ENCODE measurements around the gene BDNF. TPM values are rescaled to one million over a fixed set of nuclear protein-coding genes. Genes with fewer than 3 reads are reported as not detected.

The BDNF gene
- total and polyA plus RNA-seq, 2 donors (not counting 1 experiment from before 2014, with no cell fraction given), result not detected

DNA sequence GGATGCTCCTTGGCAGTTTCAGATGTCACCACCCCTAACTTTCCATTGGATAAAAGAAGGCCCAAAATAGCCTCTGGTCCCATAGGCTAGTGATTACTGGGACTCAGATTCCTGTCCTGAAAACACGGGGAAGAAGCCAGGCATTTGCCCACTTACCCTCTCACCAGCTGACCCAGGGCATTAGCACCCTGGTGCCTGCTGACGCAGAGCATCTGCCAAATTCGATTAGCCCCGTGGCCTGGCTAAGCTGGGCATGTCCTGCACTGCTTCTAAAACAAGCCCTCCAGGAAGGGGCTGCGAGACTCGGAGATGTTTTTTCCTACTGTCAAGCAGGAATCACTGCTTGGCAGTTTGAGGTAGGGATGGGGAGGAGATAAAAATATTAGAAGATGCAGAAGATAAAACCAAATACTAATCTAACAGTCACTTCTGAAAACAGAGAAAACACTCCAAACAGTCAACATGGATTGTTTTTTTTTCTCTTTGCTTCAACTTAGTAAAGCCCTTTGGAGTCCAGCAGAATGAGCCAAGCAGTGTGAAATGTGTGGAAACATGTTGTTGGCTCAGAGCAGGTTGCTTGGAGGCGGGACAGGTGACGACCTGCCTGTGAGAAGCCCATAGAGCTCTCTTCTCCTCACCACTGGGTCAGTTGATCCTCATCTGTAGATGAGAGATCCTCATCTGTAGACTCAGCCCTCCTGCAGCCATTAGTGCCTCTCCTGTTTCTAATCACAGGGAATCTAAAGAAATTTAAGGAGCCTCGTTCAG, 54.0 kb downstream of the BDNF start:
- no peak overlapping the region for H2AFZ ChIP-seq (ENCODE audit: insufficient read depth, low read depth, low read length, poor library complexity, severe bottlenecking)
- H3K27ac ChIP-seq (ENCODE audit: low read length in 2 of 2), result no peak overlapping the region
- no peaks in the 10 kb centered on the region for H3K4me1 ChIP-seq (ENCODE audit: control insufficient read depth in 2 of 2, insufficient read depth in 2 of 2, low read length in 2 of 2)
- no peak overlapping the region for H3K4me3 Mint-ChIP-seq
- POLR2A ChIA-PET, result no interaction called here
- intact Hi-C loops (cut with micrococcal nuclease), result no loop called here
- no peak overlapping the region for H3K4me3 ChIP-seq (ENCODE audit: control extremely low read depth in 1 of 5, extremely low read depth in 1 of 5, insufficient read depth in 1 of 5, low read depth in 2 of 5, low read length in 4 of 5)
- 83% methylated on average over 4 of the region's 9 CpGs for WGBS (ENCODE audit: insufficient coverage)
- CTCF ChIA-PET, result no interaction called here
- H3K36me3 ChIP-seq (replicated peaks in 1 of 2; ENCODE audit: control extremely low read depth in 1 of 2, control insufficient read depth in 1 of 2, extremely low read depth in 1 of 2, insufficient read depth in 2 of 2, low read length in 1 of 2), result no peaks in the 10 kb centered on the region
- no peaks in the 10 kb centered on the region for H3K79me2 ChIP-seq (ENCODE audit: control insufficient read depth, insufficient read depth, low read length)
- ATAC-seq (ENCODE audit: low read depth), result no peak
- H3K27me3 ChIP-seq (replicated peaks in 1 of 4; ENCODE audit: control extremely low read depth in 1 of 4, control insufficient read depth in 3 of 4, insufficient read depth in 4 of 4, low read length in 3 of 4), result no peaks in the 10 kb centered on the region
- no peak overlapping the region for H3K9ac ChIP-seq (ENCODE audit: low read length)
- no peaks in the 10 kb centered on the region for H4K20me1 ChIP-seq (ENCODE audit: control insufficient read depth, insufficient read depth, low read length, poor library complexity, severe bottlenecking)
- DNase-seq, result no peak
- TF ChIP-seq, protein P1, sequence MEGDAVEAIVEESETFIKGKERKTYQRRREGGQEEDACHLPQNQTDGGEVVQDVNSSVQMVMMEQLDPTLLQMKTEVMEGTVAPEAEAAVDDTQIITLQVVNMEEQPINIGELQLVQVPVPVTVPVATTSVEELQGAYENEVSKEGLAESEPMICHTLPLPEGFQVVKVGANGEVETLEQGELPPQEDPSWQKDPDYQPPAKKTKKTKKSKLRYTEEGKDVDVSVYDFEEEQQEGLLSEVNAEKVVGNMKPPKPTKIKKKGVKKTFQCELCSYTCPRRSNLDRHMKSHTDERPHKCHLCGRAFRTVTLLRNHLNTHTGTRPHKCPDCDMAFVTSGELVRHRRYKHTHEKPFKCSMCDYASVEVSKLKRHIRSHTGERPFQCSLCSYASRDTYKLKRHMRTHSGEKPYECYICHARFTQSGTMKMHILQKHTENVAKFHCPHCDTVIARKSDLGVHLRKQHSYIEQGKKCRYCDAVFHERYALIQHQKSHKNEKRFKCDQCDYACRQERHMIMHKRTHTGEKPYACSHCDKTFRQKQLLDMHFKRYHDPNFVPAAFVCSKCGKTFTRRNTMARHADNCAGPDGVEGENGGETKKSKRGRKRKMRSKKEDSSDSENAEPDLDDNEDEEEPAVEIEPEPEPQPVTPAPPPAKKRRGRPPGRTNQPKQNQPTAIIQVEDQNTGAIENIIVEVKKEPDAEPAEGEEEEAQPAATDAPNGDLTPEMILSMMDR (IDR thresholded peaks at IDR 0.05), result no peak
- no peak for TF ChIP-seq EZH2 (IDR thresholded peaks at IDR 0.05; ENCODE audit: borderline replicate concordance, insufficient read depth, low read depth, low read length, poor library complexity, severe bottlenecking)
- no peak overlapping the region for H3K4me2 ChIP-seq (replicated peaks; ENCODE audit: low read depth, low read length, poor library complexity, severe bottlenecking)
- H3K27me3 Mint-ChIP-seq, result no peaks in the 10 kb centered on the region
- H3K4me1 Mint-ChIP-seq, result no peaks in the 10 kb centered on the region
- no peak overlapping the region for H3K27ac Mint-ChIP-seq
- no peaks in the 10 kb centered on the region for H3K9me3 ChIP-seq (ENCODE audit: control extremely low read depth in 1 of 3, control insufficient read depth in 2 of 3, insufficient read depth in 1 of 3, low read length in 2 of 3)
- no peaks in the 10 kb centered on the region for H3K9me3 Mint-ChIP-seq (ENCODE audit: insufficient read depth)

DNA sequence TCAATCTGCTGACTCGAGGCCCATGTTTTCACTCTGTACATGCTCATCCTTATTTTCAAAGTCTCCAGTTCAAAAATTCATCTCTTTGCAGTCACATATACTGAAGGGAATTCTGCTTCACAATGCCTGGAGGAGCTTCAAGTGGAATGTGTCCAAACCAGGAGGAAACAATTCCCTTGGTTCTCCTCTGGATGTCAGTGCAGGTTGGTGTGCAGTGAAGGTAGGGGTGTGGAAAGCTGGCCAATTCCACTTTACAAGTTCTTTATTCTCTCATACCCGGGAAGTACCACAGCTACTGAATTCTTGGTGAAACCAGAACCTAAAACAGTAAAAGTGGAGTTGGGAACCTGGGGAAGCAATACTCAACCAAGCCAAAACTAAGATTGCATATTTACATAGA, 57.3 kb downstream of the BDNF start:
- Histone ChIP-seq H2AFZ (ENCODE audit: insufficient read depth, low read depth, low read length, poor library complexity, severe bottlenecking) (no peak overlapping the region), H3K4me3 (ENCODE audit: control extremely low read depth in 1 of 5, extremely low read depth in 1 of 5, insufficient read depth in 1 of 5, low read depth in 2 of 5, low read length in 4 of 5) (no peak overlapping the region), H3K79me2 (ENCODE audit: control insufficient read depth, insufficient read depth, low read length) (no peaks in the 10 kb centered on the region), H4K20me1 (ENCODE audit: control insufficient read depth, insufficient read depth, low read length, poor library complexity, severe bottlenecking) (no peaks in the 10 kb centered on the region), H3K4me1 (ENCODE audit: control insufficient read depth in 2 of 2, insufficient read depth in 2 of 2, low read length in 2 of 2) (no peaks in the 10 kb centered on the region), H3K36me3 (replicated peaks in 1 of 2; ENCODE audit: control extremely low read depth in 1 of 2, control insufficient read depth in 1 of 2, extremely low read depth in 1 of 2, insufficient read depth in 2 of 2, low read length in 1 of 2) (no peaks in the 10 kb centered on the region), H3K4me2 (replicated peaks; ENCODE audit: low read depth, low read length, poor library complexity, severe bottlenecking) (no peak overlapping the region), H3K9me3 (ENCODE audit: control extremely low read depth in 1 of 3, control insufficient read depth in 2 of 3, insufficient read depth in 1 of 3, low read length in 2 of 3) (no peaks in the 10 kb centered on the region), H3K9ac (ENCODE audit: low read length) (no peak overlapping the region), H3K27me3 (replicated peaks in 1 of 4; ENCODE audit: control extremely low read depth in 1 of 4, control insufficient read depth in 3 of 4, insufficient read depth in 4 of 4, low read length in 3 of 4) (no peaks in the 10 kb centered on the region), H3K27ac (ENCODE audit: low read length in 2 of 2) (no peak overlapping the region)
- intact Hi-C loops (cut with micrococcal nuclease), result no loop called here
- ChIA-PET POLR2A (no interaction called here), CTCF (no interaction called here)
- no peak for TF ChIP-seq EZH2 (IDR thresholded peaks at IDR 0.05; ENCODE audit: borderline replicate concordance, insufficient read depth, low read depth, low read length, poor library complexity, severe bottlenecking)
- TF ChIP-seq, protein P1 (IDR thresholded peaks at IDR 0.05), result no peak
- H3K4me1 Mint-ChIP-seq, result no peaks in the 10 kb centered on the region
- WGBS (ENCODE audit: insufficient coverage), result no CpG with 5 or more reads among the region's 2 CpGs
- DNase-seq (no peak), ATAC-seq (ENCODE audit: low read depth) (no peak)
- H3K4me3 Mint-ChIP-seq, result no peak overlapping the region
- H3K9me3 Mint-ChIP-seq (ENCODE audit: insufficient read depth), result no peaks in the 10 kb centered on the region
- no peak overlapping the region for H3K27ac Mint-ChIP-seq
- H3K27me3 Mint-ChIP-seq, result no peaks in the 10 kb centered on the region

Data from B cell (primary cell).